HG03280 (cell line): ENCODE data around the gene TGM2.
"Not testable (repeated sequence)": the region's sequence is repeated elsewhere in the genome, so short reads cannot be mapped to it uniquely, and the experiment has no call there.

Source experiments
- ATAC-seq: cut with Tn5 transposase; IDR thresholded peaks from one replicate; pipeline ENCODE4 v1.9.1; 2021; ENCODE audit warnings: mild to moderate bottlenecking, moderate library complexity; ENCODE audit not compliant: unreplicated experiment

Gene TGM2

GRCh38 chr20:38104285-38104684, 60.8 kb downstream of the TGM2 start:
- no peak for ATAC-seq

GRCh38 chr20:38102206-38102605, 62.9 kb downstream of the TGM2 start:
- not testable (repeated sequence) for ATAC-seq

GRCh38 chr20:38098952-38099351, 66.1 kb downstream of the TGM2 start:
- ATAC-seq: no peak

GRCh38 chr20:38095017-38095686, 69.9 kb downstream of the TGM2 start:
- ATAC-seq: peak; percentile 4

- ATAC-seq: peak; percentile 64
Measured at GRCh38 chr20:38094373-38094891, 70.6 kb downstream of the TGM2 start.

- ATAC-seq: no peak
Measured at GRCh38 chr20:38093641-38094077, 71.4 kb downstream of the TGM2 start.

- no peak for ATAC-seq
Measured at GRCh38 chr20:38092915-38093314, 72.2 kb downstream of the TGM2 start.

GRCh38 chr20:38092260-38092857, 72.7 kb downstream of the TGM2 start:
- ATAC-seq: no peak

- peak; percentile 38 for ATAC-seq
Measured at GRCh38 chr20:38091441-38092216, 73.4 kb downstream of the TGM2 start.

GRCh38 chr20:38090061-38090460, 75.0 kb downstream of the TGM2 start:
- no peak for ATAC-seq

- ATAC-seq: no peak
Measured at GRCh38 chr20:38089500-38089899, 75.6 kb downstream of the TGM2 start.

GRCh38 chr20:38085026-38085425, 80.0 kb downstream of the TGM2 start:
- ATAC-seq: no peak

- no peak for ATAC-seq
Measured at GRCh38 chr20:38084425-38084951, 80.6 kb downstream of the TGM2 start.

GRCh38 chr20:38083338-38084048, 81.6 kb downstream of the TGM2 start:
- ATAC-seq: no peak

- no peak for ATAC-seq
Measured at GRCh38 chr20:38082894-38083293, 82.2 kb downstream of the TGM2 start.

GRCh38 chr20:38081575-38081974, 83.5 kb downstream of the TGM2 start:
- ATAC-seq: no peak

- no peak for ATAC-seq
Measured at GRCh38 chr20:38079353-38079752, 85.7 kb downstream of the TGM2 start.

- ATAC-seq: no peak
Measured at GRCh38 chr20:38078084-38078483, 87.0 kb downstream of the TGM2 start.
